GM21619 (cell line): ENCODE measurements around the gene GTF2IRD1.
"Not testable (repeated sequence)": the region's sequence is repeated elsewhere in the genome, so short reads cannot be mapped to it uniquely, and the experiment has no call there.

Experiments used
- ATAC-seq: cut with Tn5 transposase; IDR thresholded peaks from one replicate; pipeline ENCODE4 v1.9.1; 2021; ENCODE audit not compliant: unreplicated experiment

The GTF2IRD1 gene

DNA sequence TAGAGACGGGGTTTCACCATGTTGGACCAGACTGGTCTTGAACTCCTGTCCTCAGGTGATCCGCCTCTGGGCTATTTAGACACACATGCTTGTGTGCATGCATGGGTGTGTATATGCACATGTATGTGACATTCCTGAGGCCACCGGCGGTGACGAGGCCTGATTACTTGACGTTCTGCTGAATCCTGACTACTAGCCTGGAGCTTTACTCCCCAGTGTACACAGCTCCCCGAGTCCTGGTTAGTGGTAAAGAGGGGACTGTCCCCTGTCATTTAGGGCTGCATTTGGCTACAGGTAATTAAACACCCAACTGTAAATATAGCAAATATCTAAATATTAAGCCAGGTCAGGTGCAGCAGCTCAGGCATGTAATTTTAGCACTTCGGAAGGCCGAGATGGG lies 14.2 kb downstream of the GTF2IRD1 start:
- ATAC-seq, result no peak

GRCh38 chr7:74470504-74470903 lies 16.8 kb downstream of the GTF2IRD1 start:
- no peak for ATAC-seq

GRCh38 chr7:74473116-74473515 lies 19.4 kb downstream of the GTF2IRD1 start:
- ATAC-seq, result no peak

DNA sequence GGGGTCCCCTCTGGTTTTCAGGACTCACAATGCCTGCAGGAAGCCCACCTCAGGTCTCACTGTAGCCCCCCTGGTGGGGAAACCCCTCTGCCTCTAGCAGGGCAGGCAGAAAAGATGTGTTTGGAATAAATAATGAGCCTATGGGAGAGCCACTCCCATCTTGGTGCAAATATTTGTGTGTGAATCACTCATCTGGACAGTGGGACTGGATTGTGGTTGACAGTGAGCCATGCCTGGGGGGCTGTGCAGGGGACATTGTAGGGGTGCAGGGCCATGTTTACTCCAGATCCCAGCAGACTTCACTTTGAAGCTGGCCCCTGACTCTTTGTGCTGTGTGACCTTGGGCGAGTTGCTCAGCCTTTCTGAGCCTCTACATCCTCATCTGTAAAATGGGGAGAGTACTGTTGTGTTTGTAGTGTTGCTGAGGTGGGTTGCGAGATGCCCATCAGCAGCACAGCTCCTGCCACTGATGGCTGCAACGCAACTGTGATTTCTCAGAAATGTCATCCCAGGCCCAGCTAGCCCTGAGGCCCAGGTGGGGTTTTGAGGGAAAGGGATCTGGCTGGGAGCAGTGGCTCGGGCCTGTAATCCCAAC lies 20.7 kb downstream of the GTF2IRD1 start:
- no peak for ATAC-seq

- no peak for ATAC-seq
Measured at GRCh38 chr7:74475243-74475986, 21.7 kb downstream of the GTF2IRD1 start.

GRCh38 chr7:74475987-74476350 lies 22.3 kb downstream of the GTF2IRD1 start:
- ATAC-seq, result no peak

- ATAC-seq, result no peak
Measured at GRCh38 chr7:74476626-74477025, 22.9 kb downstream of the GTF2IRD1 start.

DNA sequence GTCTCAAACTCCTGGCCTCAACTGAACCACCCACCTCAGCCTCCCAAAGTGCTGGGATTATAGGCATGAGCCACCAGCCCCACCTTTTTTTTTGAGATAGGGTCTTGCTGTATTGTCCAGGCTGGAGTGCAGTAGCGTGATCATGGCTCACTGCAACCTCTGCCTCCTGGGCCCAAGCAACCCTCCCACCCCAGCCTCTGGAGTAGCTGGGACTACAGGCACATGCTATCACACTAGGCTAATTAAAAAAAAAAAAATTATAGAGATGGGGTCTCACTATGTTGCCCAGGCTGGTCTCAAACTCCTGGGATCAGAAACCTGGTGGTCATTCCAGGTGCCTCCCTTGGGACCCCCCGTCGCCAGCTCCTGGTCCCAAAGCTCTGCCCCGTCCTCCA lies 25.0 kb downstream of the GTF2IRD1 start:
- no peak for ATAC-seq

DNA sequence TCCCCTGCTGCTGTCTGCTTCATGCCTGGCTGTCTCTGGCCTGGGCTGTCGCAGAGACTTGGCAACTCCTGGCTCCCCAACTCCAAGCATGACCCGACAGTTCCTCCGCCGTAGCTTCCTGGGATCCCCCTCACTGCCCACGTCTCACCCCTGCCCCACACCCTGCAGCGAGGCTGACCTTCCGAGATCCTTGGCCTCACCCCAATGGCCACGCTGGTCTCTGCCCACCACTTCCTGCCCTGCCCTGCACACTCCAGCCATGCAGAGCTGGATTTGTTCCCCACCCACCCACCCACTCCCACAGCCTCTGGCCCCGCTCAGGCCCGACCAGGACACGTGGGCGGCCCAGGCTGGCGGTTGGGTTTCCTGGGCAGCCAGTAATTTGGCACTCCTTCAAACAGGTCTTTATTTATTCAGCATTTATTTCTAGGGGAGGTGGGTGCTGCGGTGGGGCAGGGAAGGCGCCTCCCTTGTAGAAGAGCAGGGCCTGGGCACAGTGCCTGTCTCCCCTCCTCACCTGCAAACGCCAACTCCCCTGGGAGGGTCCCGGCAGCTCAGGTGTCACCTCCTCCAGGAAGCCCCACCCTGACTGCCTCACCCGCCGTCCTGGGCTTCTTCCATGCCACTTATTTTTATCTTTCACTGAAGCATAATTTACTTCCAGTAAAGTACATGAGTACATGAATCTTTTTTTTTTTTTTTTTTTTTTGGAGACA lies 25.5 kb downstream of the GTF2IRD1 start:
- no peak for ATAC-seq

GRCh38 chr7:74479961-74480829 lies 26.5 kb downstream of the GTF2IRD1 start:
- ATAC-seq, result no peak

DNA sequence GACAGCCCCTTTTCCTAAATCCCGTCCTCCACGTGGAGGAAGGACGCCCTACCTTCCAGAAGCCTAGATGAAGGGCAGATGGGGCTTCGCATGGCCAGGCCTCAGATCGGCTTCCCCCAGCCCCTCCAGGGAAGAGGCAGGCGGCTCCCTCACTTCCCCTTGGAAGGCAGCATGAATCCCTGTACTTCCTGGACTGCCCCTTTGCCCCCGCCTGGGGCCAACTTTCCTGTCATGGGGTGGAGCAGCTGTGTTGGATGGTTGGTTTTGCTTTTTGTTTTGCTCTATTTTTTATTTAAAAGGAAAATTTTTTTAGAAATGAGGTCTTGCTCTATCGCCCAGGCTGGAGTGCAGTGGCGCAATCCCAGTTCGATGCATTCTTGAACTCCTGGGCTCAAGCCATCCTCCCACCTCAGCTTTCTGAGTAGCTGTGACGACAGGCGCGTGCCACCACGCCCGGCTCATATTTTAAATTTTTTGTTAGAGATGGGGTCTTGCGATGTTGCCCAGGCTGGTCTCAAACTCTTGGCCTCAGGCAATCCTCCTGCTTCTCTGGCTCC lies 27.2 kb downstream of the GTF2IRD1 start:
- no peak for ATAC-seq

- ATAC-seq, result no peak
Measured at GRCh38 chr7:74481458-74482196, 27.9 kb downstream of the GTF2IRD1 start.

DNA sequence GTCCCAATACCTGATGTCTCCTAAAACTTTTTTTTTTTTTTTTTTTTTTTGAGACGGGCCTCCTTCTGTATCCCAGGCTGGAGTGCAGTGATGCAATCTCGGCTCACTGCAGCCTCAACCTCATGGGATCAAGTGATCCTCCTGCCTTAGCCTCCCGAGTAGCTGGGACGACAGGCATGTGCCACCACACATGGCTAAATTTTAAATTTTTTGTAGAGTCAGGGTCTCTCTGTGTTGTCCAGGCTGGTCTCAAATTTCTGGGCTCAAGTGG lies 28.4 kb downstream of the GTF2IRD1 start:
- ATAC-seq, result no peak

- no peak for ATAC-seq
Measured at GRCh38 chr7:74482629-74483401, 29.1 kb downstream of the GTF2IRD1 start.

GRCh38 chr7:74483402-74484336 lies 30.0 kb downstream of the GTF2IRD1 start:
- no peak for ATAC-seq

- no peak for ATAC-seq
Measured at GRCh38 chr7:74485611-74486010, 31.9 kb downstream of the GTF2IRD1 start.

DNA sequence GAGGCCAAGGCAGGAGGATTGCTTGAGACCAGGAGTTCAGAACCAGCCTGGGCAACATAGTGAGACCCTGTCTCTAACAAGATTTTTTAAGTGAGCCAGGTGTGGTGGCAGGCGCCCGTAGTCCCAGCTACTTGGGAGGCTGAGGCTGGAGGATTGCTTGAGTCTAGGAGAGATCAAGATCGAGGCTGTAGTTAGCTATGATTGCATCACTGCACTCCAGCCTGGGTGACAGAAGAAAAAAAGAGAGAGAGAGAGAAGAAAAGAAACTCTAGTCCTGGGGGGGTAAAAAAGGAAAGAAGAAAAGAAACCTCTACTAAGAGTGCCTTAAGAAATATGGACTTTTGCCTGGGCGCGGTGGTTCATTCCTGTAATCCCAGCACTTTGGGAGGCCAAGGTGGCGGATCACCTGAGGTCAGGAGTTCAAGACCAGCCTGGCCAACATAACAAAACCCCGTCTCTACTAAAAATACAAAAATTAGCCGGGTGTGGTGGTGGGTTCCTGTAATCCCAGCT lies 34.9 kb downstream of the GTF2IRD1 start:
- not testable (repeated sequence) for ATAC-seq
